ENCODE results near the gene KAT8.

DNA sequence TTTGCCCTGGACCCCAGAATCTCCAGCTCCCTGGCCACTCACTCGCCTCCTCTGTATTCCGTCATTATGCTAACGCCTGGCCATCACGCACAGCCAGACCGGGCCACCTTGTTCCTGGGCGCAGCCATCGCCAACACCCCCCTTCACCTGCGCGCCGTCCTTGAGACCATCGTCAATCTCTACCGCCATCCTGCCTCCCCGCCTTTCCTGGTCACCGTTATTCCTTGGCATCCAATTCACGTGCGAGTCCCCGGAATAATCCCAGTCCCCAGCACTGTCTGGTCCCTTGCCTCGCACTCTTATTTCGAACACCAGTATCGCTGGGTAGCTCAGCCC, 23.4 kb upstream of the KAT8 start:
- TF ChIP-seq, protein P1, sequence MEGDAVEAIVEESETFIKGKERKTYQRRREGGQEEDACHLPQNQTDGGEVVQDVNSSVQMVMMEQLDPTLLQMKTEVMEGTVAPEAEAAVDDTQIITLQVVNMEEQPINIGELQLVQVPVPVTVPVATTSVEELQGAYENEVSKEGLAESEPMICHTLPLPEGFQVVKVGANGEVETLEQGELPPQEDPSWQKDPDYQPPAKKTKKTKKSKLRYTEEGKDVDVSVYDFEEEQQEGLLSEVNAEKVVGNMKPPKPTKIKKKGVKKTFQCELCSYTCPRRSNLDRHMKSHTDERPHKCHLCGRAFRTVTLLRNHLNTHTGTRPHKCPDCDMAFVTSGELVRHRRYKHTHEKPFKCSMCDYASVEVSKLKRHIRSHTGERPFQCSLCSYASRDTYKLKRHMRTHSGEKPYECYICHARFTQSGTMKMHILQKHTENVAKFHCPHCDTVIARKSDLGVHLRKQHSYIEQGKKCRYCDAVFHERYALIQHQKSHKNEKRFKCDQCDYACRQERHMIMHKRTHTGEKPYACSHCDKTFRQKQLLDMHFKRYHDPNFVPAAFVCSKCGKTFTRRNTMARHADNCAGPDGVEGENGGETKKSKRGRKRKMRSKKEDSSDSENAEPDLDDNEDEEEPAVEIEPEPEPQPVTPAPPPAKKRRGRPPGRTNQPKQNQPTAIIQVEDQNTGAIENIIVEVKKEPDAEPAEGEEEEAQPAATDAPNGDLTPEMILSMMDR (IDR thresholded peaks at IDR 0.05; ENCODE audit: borderline replicate concordance, extremely low read depth, low read length, poor library complexity, severe bottlenecking) = no peak
- TF ChIP-seq EZH2 (IDR thresholded peaks at IDR 0.05; ENCODE audit: borderline replicate concordance, low read depth, low read length, severe bottlenecking) = no peak
